ENCODE results near the gene MFSD2B. TPM values are rescaled to one million over a fixed set of nuclear protein-coding genes. Genes with fewer than 3 reads are reported as not detected.
"Not testable (repeated sequence)": the region's sequence is repeated elsewhere in the genome, so short reads cannot be mapped to it uniquely, and the experiment has no call there.

MFSD2B gene
- total RNA-seq, 6 experiments from 2014 or later, result 0.07 to 0.62 (median 0.22) TPM; not detected in 3

GRCh38 chr2:24026233-24026632 is 16.3 kb downstream of the MFSD2B start:
- Histone ChIP-seq H3K27me3 (no peaks in the 10 kb centered on the region), H3K9me3 (no peaks in the 10 kb centered on the region), H3K4me1 (no peaks in the 10 kb centered on the region), H3K36me3 (peaks cover 0 to 25% (median 0%) of the 10 kb centered on the region in 4 donors), H3K4me3 (no peak overlapping the region), H3K27ac (no peak overlapping the region)
- ATAC-seq (no peak), DNase-seq (no peak)
- intact Hi-C loops (cut with DNase I), result no loop called here
- TF ChIP-seq POLR2A (IDR thresholded peaks at IDR 0.05), result no peak
- TF ChIP-seq, protein P1, sequence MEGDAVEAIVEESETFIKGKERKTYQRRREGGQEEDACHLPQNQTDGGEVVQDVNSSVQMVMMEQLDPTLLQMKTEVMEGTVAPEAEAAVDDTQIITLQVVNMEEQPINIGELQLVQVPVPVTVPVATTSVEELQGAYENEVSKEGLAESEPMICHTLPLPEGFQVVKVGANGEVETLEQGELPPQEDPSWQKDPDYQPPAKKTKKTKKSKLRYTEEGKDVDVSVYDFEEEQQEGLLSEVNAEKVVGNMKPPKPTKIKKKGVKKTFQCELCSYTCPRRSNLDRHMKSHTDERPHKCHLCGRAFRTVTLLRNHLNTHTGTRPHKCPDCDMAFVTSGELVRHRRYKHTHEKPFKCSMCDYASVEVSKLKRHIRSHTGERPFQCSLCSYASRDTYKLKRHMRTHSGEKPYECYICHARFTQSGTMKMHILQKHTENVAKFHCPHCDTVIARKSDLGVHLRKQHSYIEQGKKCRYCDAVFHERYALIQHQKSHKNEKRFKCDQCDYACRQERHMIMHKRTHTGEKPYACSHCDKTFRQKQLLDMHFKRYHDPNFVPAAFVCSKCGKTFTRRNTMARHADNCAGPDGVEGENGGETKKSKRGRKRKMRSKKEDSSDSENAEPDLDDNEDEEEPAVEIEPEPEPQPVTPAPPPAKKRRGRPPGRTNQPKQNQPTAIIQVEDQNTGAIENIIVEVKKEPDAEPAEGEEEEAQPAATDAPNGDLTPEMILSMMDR (IDR thresholded peaks at IDR 0.05), result no peak
- WGBS (ENCODE audit: insufficient coverage, low coverage, low lambda C conversion rate, missing lambda C conversion rate), result 100% methylated on average over 1 of the region's 2 CpGs

DNA sequence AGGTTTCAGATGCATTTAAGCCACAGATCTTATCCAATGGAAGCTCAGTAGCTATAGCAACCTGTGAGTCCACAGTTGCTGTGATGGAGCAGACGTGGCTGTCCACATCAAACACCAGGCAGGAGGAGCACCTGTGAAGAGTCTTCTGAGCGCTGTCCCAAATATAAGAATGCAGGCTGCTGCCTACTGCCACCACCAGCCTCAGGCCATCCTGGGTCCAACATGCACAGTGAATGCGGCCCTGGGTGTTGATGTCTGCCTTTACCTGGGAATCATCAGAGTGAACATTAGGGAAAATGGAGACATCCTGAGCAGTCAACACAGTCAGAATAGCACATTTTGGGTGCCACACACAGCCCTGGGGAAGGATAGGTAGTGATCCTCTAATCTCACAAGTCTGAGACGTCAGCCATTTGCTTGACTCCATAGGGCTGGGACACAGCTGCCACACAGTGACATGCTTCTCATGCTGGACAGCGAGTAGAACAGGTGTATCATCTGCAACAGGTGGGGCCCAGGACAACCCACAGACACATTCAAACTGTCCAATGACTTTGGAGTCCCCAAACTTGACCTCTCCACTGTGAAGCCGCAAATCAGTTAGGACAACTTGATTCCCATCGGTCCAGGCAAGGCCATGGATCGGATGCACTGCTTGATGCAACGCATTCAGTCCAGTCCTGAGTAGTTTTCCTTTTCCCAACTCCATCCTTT is 29.1 kb downstream of the MFSD2B start:
- no peak for ATAC-seq
- peaks cover 0 to 18% (median 5%) of the 10 kb centered on the region in 4 donors for H3K36me3 ChIP-seq
- no peaks in the 10 kb centered on the region for H3K4me1 ChIP-seq
- no peaks in the 10 kb centered on the region for H3K9me3 ChIP-seq
- TF ChIP-seq, protein P1 (IDR thresholded peaks at IDR 0.05), result no peak
- no peak for TF ChIP-seq POLR2A (IDR thresholded peaks at IDR 0.05)
- WGBS (ENCODE audit: insufficient coverage, low coverage, low lambda C conversion rate, missing lambda C conversion rate), result 100% methylated on average over 3 of the region's 9 CpGs
- H3K4me3 ChIP-seq, result no peak overlapping the region
- no peak for DNase-seq
- no peak overlapping the region for H3K27ac ChIP-seq
- H3K27me3 ChIP-seq, result no peaks in the 10 kb centered on the region
- intact Hi-C loops (cut with DNase I), result no loop called here

DNA sequence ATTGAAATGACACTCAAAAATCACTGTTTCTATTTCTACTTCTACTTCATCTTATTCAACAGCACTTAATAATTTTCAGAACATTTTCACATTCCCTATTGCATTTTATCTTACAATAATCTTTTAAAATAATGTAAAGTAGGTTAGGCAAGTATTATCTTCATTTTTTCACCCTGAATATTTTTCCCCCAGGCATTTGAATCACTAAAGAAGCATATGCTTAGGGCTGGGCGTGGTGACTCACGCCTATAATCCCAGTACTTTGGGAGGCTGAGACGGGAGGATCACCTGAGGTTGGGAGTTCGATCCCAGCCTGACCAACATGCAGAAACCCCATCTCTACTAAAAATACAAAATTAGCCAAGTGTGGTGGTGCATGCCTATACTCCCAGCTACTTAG is 30.6 kb downstream of the MFSD2B start:
- H3K4me1 ChIP-seq, result no peaks in the 10 kb centered on the region
- intact Hi-C loops (cut with DNase I), result no loop called here
- no peak overlapping the region for H3K4me3 ChIP-seq
- 95% methylated on average over 4 of the region's 4 CpGs for WGBS (ENCODE audit: insufficient coverage, low coverage, low lambda C conversion rate, missing lambda C conversion rate)
- DNase-seq (no peak), ATAC-seq (no peak)
- no peaks in the 10 kb centered on the region for H3K9me3 ChIP-seq
- H3K36me3 ChIP-seq, result peaks cover 0 to 18% (median 5%) of the 10 kb centered on the region in 4 donors
- no peak overlapping the region for H3K27ac ChIP-seq
- TF ChIP-seq, protein P1 (IDR thresholded peaks at IDR 0.05), result no peak
- no peak for TF ChIP-seq POLR2A (IDR thresholded peaks at IDR 0.05)
- H3K27me3 ChIP-seq, result no peaks in the 10 kb centered on the region

DNA sequence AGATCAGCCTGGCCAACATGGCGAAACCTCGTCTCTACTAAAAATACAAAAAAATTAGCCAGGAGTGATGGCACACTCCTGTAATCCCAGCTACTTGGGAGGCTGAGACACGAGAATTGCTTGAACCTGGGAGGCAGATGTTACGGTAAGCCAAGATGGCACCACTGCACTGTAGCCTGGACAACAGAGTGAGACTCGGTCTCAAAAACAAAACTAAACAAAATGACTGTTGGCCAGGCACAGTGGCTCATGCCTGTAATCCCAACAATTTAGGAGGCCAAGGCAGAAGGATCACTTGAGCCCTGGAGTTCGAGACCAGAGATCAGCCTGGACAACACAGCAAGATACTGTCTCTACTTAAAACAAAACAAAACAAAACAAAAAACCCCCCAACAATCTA is 33.2 kb downstream of the MFSD2B start:
- WGBS (ENCODE audit: insufficient coverage, low coverage, low lambda C conversion rate, missing lambda C conversion rate), result 96% methylated on average over 5 of the region's 6 CpGs
- H3K27ac ChIP-seq; H3K9me3 ChIP-seq; ATAC-seq; intact Hi-C loops (cut with DNase I); H3K4me3 ChIP-seq; H3K27me3 ChIP-seq; DNase-seq: not testable (repeated sequence)
- H3K36me3 ChIP-seq, result peaks cover 0 to 12% (median 5%) of the 10 kb centered on the region in 4 donors
- H3K4me1 ChIP-seq, result peaks cover 0 to 12% (median 5%) of the 10 kb centered on the region in 4 donors

All from right lobe of liver (tissue), 6 donors.